IMR-90 (cell line): ENCODE results near the gene PDIA2. TPM values are rescaled to one million over a fixed set of nuclear protein-coding genes. Genes with fewer than 3 reads are reported as not detected.
A peak's percentile ranks its signal among the peaks of the same experiment; 100 is the strongest.

ENCODE experiments used
- ATAC-seq: fragments of 200-7000 bp; cut with Tn5 transposase; 2 replicates; pipeline ENCODE4 v1.9.1; 2020; ENCODE audit warnings: low read depth, mild to moderate bottlenecking, moderate library complexity
- BruUV-seq: library from RNA; stranded (reverse); fragments of 400-500 nt; replicated peaks from 2 replicates; lab custom pipeline; 2021; lab: Mats Ljungman, UMichigan
- CTCF ChIA-PET: fragments of 300-600 bp; formaldehyde crosslinking; extraction: SDS; loops from one replicate; lab custom pipeline; 2021; ENCODE audit warnings: antibody characterized with exemption; lab: Yijun Ruan, JAX
- POLR2A ChIA-PET: fragments of 300-600 bp; sonication (Branson Sonifier 250); formaldehyde crosslinking; loops from one replicate; lab custom pipeline; 2022; ENCODE audit warnings: antibody characterized with exemption; ENCODE audit not compliant: unreplicated experiment; lab: Charles Lee
- DNase-seq: peaks from one replicate; pipeline ENCODE4 v3.0.0; 2013
- H2AFZ ChIP-seq: replicated peaks from 2 replicates; pipeline ENCODE3; 2013; ENCODE audit warnings: low read length, mild to moderate bottlenecking; ENCODE audit not compliant: poor library complexity
- H2AK5ac ChIP-seq: 2 replicates; pipeline ENCODE4 v1.6.1; 2013; ENCODE audit warnings: low read depth, low read length, inconsistent platforms
- H2AK9ac ChIP-seq: replicated peaks from 2 replicates; pipeline ENCODE3; 2013; ENCODE audit warnings: mild to moderate bottlenecking, low read depth, low read length, moderate library complexity; ENCODE audit not compliant: poor library complexity
- H2BK120ac ChIP-seq: 2 replicates; pipeline ENCODE4 v1.6.1; 2013; ENCODE audit warnings: low read depth, low read length, inconsistent platforms
- H2BK15ac ChIP-seq: 3 replicates; pipeline ENCODE4 v1.6.1; 2013; ENCODE audit warnings: low read depth, low read length, inconsistent platforms
- H2BK20ac ChIP-seq: 2 replicates; pipeline ENCODE4 v1.6.1; 2013; ENCODE audit warnings: low read depth, mild to moderate bottlenecking, inconsistent platforms, low read length, moderate library complexity
- H2BK5ac ChIP-seq: 2 replicates; pipeline ENCODE4 v1.6.1; 2013; ENCODE audit warnings: mild to moderate bottlenecking, low read depth, low read length, inconsistent platforms; ENCODE audit not compliant: poor library complexity, severe bottlenecking
- H3K14ac ChIP-seq: replicated peaks from 2 replicates; pipeline ENCODE4 v1.6.1; 2013; ENCODE audit warnings: low read depth, low read length, inconsistent platforms
- H3K18ac ChIP-seq: 2 replicates; pipeline ENCODE4 v1.6.1; 2013; ENCODE audit warnings: low read depth, low read length, control low read depth
- H3K23ac ChIP-seq: 2 replicates; pipeline ENCODE4 v1.6.1; 2013; ENCODE audit warnings: low read depth, low read length, inconsistent platforms
- H3K27ac ChIP-seq: 2 replicates; pipeline ENCODE4 v1.5.1; 2013; ENCODE audit warnings: mild to moderate bottlenecking, control low read depth, low read length; ENCODE audit not compliant: insufficient read depth
- H3K27me3 ChIP-seq: 2 replicates; pipeline ENCODE4 v1.6.1; 2013; ENCODE audit warnings: low read length; ENCODE audit not compliant: control insufficient read depth, insufficient read depth
- H3K36me3 ChIP-seq: 2 replicates; pipeline ENCODE4 v1.6.1; 2013; ENCODE audit warnings: low read length, mixed read lengths; ENCODE audit not compliant: control insufficient read depth, insufficient read depth
- H3K4ac ChIP-seq: 2 replicates; pipeline ENCODE4 v1.6.1; 2013; ENCODE audit warnings: low read depth, low read length, inconsistent platforms
- H3K4me1 ChIP-seq: 2 replicates; pipeline ENCODE4 v1.6.1; 2013; ENCODE audit warnings: low read length, mixed read lengths; ENCODE audit not compliant: control insufficient read depth, insufficient read depth
- H3K4me2 ChIP-seq: 2 replicates; pipeline ENCODE4 v1.6.1; 2013; ENCODE audit warnings: low read depth, mild to moderate bottlenecking, control low read depth, low read length, moderate library complexity
- H3K4me3 ChIP-seq: 2 replicates; pipeline ENCODE4 v1.5.1; 2013; ENCODE audit warnings: low read depth, mild to moderate bottlenecking, control low read depth, low read length, moderate library complexity; ENCODE audit not compliant: insufficient read depth
- H3K56ac ChIP-seq: 2 replicates; pipeline ENCODE4 v1.6.1; 2013; ENCODE audit warnings: low read length, inconsistent platforms; ENCODE audit not compliant: insufficient read depth; ENCODE audit errors: extremely low read depth
- H3K79me1 ChIP-seq, 2 experiments: 2 replicates each; pipeline ENCODE4 v1.6.1; 2013; ENCODE audit warnings: low read length in 2 of 2, inconsistent platforms in 1 of 2, low read depth in 1 of 2
- H3K9ac ChIP-seq: 2 replicates; pipeline ENCODE4 v1.6.1; 2013; ENCODE audit warnings: low read depth, low read length, control low read depth
- H3K9me1 ChIP-seq: 2 replicates; pipeline ENCODE4 v1.6.1; 2013; ENCODE audit warnings: low read length, inconsistent platforms; ENCODE audit not compliant: insufficient read depth
- H3K9me3 ChIP-seq: 2 replicates; pipeline ENCODE4 v1.6.1; 2013; ENCODE audit warnings: low read length; ENCODE audit not compliant: control insufficient read depth, insufficient read depth
- H4K20me1 ChIP-seq: 2 replicates; pipeline ENCODE4 v1.6.1; 2013; ENCODE audit warnings: low read length, inconsistent platforms; ENCODE audit not compliant: insufficient read depth
- H4K5ac ChIP-seq: 2 replicates; pipeline ENCODE4 v1.6.1; 2013; ENCODE audit warnings: mild to moderate bottlenecking, low read depth, low read length, control low read depth
- H4K8ac ChIP-seq, 2 experiments: 2 replicates each; pipeline ENCODE4 v1.6.1; 2013; ENCODE audit warnings: low read depth in 2 of 2, low read length in 2 of 2, control low read depth in 1 of 2, inconsistent platforms in 1 of 2
- H4K91ac ChIP-seq: 2 replicates; pipeline ENCODE4 v1.6.1; 2013; ENCODE audit warnings: low read depth, low read length, inconsistent platforms; ENCODE audit not compliant: insufficient read depth
- BHLHE40 ChIP-seq: fragments of 150-350 bp; IDR thresholded peaks from 2 replicates; pipeline ENCODE4 v1.6.1; 2016; ENCODE audit warnings: mild to moderate bottlenecking, low read depth, low read length
- FOS ChIP-seq: fragments of 150-350 bp; IDR thresholded peaks from 2 replicates; pipeline ENCODE4 v1.6.1; 2016; ENCODE audit warnings: low read depth, low read length
- MAFK ChIP-seq: IDR thresholded peaks from 2 replicates; pipeline ENCODE4 v1.6.1; 2012; ENCODE audit warnings: low read depth, low read length, improper control_type of control experiment
- MAZ ChIP-seq: IDR thresholded peaks from 2 replicates; pipeline ENCODE4 v1.6.1; 2012; ENCODE audit warnings: low read depth, mild to moderate bottlenecking, low read length, improper control_type of control experiment, moderate library complexity, borderline replicate concordance
- MXI1 ChIP-seq: IDR thresholded peaks from 2 replicates; pipeline ENCODE4 v1.6.1; 2012; ENCODE audit warnings: low read depth, mild to moderate bottlenecking, low read length, moderate library complexity, borderline replicate concordance
- NFE2L2 ChIP-seq: fragments of 150-350 bp; IDR thresholded peaks from 2 replicates; pipeline ENCODE4 v1.6.1; 2016; ENCODE audit warnings: low read depth, mild to moderate bottlenecking, low read length
- POLR2A ChIP-seq: IDR thresholded peaks from 2 replicates; pipeline ENCODE4 v1.6.1; 2012; ENCODE audit warnings: mild to moderate bottlenecking, low read depth, low read length
- RAD21 ChIP-seq: IDR thresholded peaks from 2 replicates; pipeline ENCODE4 v1.6.1; 2012; ENCODE audit warnings: low read length, improper control_type of control experiment
- RCOR1 ChIP-seq: IDR thresholded peaks from 2 replicates; pipeline ENCODE4 v1.6.1; 2012; ENCODE audit warnings: mild to moderate bottlenecking, low read length, improper control_type of control experiment; ENCODE audit not compliant: insufficient replicate concordance
- RFX5 ChIP-seq: IDR thresholded peaks from 2 replicates; pipeline ENCODE4 v1.8.0; 2012; ENCODE audit warnings: low read depth, mild to moderate bottlenecking, low read length, moderate library complexity
- SMC3 ChIP-seq: fragments of 150-350 bp; IDR thresholded peaks from 2 replicates; pipeline ENCODE4 v1.6.1; 2016; ENCODE audit warnings: low read depth, mild to moderate bottlenecking, antibody characterized with exemption, low read length, moderate library complexity
- WGBS, 2 experiments: methylation state at CpG; one replicate each; pipeline versions ENCODE4 v1.1.5 to v1.1.7; 2013; ENCODE audit warnings: missing lambda C conversion rate in 2 of 2; ENCODE audit not compliant: insufficient read length in 1 of 2; ENCODE audit errors: extremely low coverage in 2 of 2; 5-methylcytosine and 5-hydroxymethylcytosine counted together
- dilution Hi-C: fragments of 300-500 bp; cut with HindIII; formaldehyde crosslinking; loops from one replicate; pipeline ENCODE4 v1.14.3; 2018; ENCODE audit warnings: low sequenced_read_pairs; ENCODE audit not compliant: unreplicated experiment
- in situ Hi-C: fragments of 300-500 bp; cut with MboI; formaldehyde crosslinking; loops from 3 replicates; pipeline ENCODE4 v1.14.3; 2019; ENCODE audit warnings: low sequenced_read_pairs, inconsistent platforms, mixed read lengths
- intact Hi-C: fragments of 100-400 bp; cut with micrococcal nuclease; formaldehyde crosslinking; loops from 2 replicates; pipeline ENCODE4 v1.10.0; 2022
- polyA plus RNA-seq, 3 experiments: library from polyadenylated mRNA; depleted of rRNA; stranded (reverse); fragments of >200 nt; gene quantifications; 2 replicates each; pipeline ENCODE4 v1.2.3, GENCODE V29; 2012; ENCODE audit warnings: low replicate concordance in 1 of 3
- total RNA-seq: library from RNA; depleted of rRNA; stranded (reverse); fragments of >200 nt; gene quantifications from 2 replicates; pipeline ENCODE4 v1.2.3, GENCODE V29; 2012
- TF ChIP-seq, protein P1 (sequence below): fragments of 150-350 bp; IDR thresholded peaks from 2 replicates; pipeline ENCODE4 v1.6.1; 2016; ENCODE audit warnings: low read depth, mild to moderate bottlenecking, low read length, moderate library complexity, borderline replicate concordance
- TF ChIP-seq, protein P2 (sequence below): conservative IDR thresholded peaks from 2 replicates; pipeline ENCODE4 v1.5.1; 2012; ENCODE audit warnings: mild to moderate bottlenecking, low read depth, low read length, improper control_type of control experiment

The PDIA2 gene
- total and polyA plus RNA-seq, 2 of the 4 experiments (the other 2 are of a cell fraction), result 0.17 TPM; not detected in 1

DNA sequence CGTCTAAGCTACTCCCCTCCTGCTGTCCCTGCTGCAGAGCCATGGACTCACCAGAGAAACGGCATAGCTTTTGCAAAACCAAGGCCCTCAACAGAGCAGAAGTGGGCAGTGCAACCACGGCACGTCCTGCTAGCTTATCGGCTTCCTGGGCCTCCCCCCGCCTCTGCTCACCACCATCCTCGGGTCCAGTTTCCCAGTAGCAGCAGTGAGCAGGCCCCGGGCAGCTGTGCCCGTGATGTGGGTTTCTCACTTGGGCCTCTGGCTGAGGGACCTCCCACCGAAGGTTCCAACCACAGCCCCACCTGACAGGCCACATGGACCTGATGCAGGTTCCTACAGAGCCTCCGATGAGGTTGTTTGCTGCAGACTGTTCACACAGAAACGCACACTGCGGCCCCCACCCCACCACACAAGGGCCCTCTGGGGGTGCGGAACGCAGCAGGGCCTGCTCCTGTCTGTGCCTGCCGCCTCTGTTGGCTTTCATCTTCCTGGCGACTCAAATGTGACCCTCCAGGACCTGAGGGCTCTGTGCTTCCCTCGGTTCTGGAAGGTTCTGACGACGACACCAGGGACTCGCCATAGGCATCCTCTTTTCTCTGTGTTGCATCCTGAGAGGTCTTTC lies 24.8 kb downstream of the PDIA2 start:
- H3K4me3 ChIP-seq, result no peak overlapping the region
- no peak overlapping the region for H3K9ac ChIP-seq
- H3K27me3 ChIP-seq, result no peaks in the 10 kb centered on the region
- H3K36me3 ChIP-seq, result peaks cover 41% of the 10 kb centered on the region
- H4K91ac ChIP-seq, result no peak overlapping the region
- POLR2A ChIA-PET, result no interaction called here
- no peak overlapping the region for H2BK15ac ChIP-seq
- H3K23ac ChIP-seq, result no peak overlapping the region
- peak overlapping the region; percentile 23 for H2AFZ ChIP-seq
- no peak overlapping the region for H2AK9ac ChIP-seq
- no peak overlapping the region for H2AK5ac ChIP-seq
- H4K20me1 ChIP-seq, result peaks cover 4% of the 10 kb centered on the region; the same call in 1 of the 2 replicates
- in situ Hi-C loops, result no loop called here
- CTCF ChIA-PET, result no interaction called here
- H2BK5ac ChIP-seq, result no peak overlapping the region
- no peak overlapping the region for H3K27ac ChIP-seq
- DNase-seq (no peak), ATAC-seq (no peak)
- H2BK20ac ChIP-seq, result no peak overlapping the region
- no peak overlapping the region for H4K5ac ChIP-seq
- H2BK120ac ChIP-seq, result no peak overlapping the region
- no TSS peak for BruUV-seq
- H3K79me1 ChIP-seq, result peaks cover 3 to 21% of the 10 kb centered on the region in 2 experiments; a peak in 3 of 4 replicates
- no peak overlapping the region for H3K18ac ChIP-seq
- dilution Hi-C loops, result no loop called here
- intact Hi-C loops, result no loop called here
- no peak for TF ChIP-seq MAZ
- TF ChIP-seq, protein P1, sequence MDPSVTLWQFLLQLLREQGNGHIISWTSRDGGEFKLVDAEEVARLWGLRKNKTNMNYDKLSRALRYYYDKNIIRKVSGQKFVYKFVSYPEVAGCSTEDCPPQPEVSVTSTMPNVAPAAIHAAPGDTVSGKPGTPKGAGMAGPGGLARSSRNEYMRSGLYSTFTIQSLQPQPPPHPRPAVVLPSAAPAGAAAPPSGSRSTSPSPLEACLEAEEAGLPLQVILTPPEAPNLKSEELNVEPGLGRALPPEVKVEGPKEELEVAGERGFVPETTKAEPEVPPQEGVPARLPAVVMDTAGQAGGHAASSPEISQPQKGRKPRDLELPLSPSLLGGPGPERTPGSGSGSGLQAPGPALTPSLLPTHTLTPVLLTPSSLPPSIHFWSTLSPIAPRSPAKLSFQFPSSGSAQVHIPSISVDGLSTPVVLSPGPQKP, result no peak
- no peak for TF ChIP-seq MXI1
- TF ChIP-seq, protein P2, sequence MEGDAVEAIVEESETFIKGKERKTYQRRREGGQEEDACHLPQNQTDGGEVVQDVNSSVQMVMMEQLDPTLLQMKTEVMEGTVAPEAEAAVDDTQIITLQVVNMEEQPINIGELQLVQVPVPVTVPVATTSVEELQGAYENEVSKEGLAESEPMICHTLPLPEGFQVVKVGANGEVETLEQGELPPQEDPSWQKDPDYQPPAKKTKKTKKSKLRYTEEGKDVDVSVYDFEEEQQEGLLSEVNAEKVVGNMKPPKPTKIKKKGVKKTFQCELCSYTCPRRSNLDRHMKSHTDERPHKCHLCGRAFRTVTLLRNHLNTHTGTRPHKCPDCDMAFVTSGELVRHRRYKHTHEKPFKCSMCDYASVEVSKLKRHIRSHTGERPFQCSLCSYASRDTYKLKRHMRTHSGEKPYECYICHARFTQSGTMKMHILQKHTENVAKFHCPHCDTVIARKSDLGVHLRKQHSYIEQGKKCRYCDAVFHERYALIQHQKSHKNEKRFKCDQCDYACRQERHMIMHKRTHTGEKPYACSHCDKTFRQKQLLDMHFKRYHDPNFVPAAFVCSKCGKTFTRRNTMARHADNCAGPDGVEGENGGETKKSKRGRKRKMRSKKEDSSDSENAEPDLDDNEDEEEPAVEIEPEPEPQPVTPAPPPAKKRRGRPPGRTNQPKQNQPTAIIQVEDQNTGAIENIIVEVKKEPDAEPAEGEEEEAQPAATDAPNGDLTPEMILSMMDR, result no peak
- TF ChIP-seq RFX5, result no peak
- no peak for TF ChIP-seq NFE2L2
- no peak for TF ChIP-seq POLR2A
- TF ChIP-seq RAD21, result no peak
- TF ChIP-seq FOS, result no peak
- no peak for TF ChIP-seq BHLHE40
- TF ChIP-seq MAFK, result no peak
- no peak for TF ChIP-seq RCOR1
- TF ChIP-seq SMC3, result no peak
- H3K4ac ChIP-seq, result no peak overlapping the region
- H3K9me3 ChIP-seq, result no peaks in the 10 kb centered on the region
- H3K9me1 ChIP-seq, result no peaks in the 10 kb centered on the region
- no peak overlapping the region for H3K4me2 ChIP-seq
- H4K8ac ChIP-seq, result no peak overlapping the region
- H3K4me1 ChIP-seq, result no peaks in the 10 kb centered on the region
- WGBS, 2 experiments, result 94% methylated on average over 6 of the region's 21 CpGs; no CpG with 5 or more reads in 1 of the 2 experiments
- no peak overlapping the region for H3K56ac ChIP-seq
- no peak overlapping the region for H3K14ac ChIP-seq
